Keratinocyte (primary cell): ENCODE results near the gene CPHXL. TPM values are rescaled to one million over a fixed set of nuclear protein-coding genes. Genes with fewer than 3 reads are reported as not detected.

Experiments used
- DNase-seq: peaks from one replicate; pipeline ENCODE4 v3.0.0-alpha.2; 2011; ENCODE audit warnings: low read depth, missing footprints, low spot score
- FAIRE-seq: peaks from 2 replicates; lab custom pipeline; 2011; peaks lifted over from hg19 to GRCh38; lab: Jason Lieb, UNC
- H2AFZ ChIP-seq: 2 replicates; pipeline ENCODE4 v1.6.0; 2012; ENCODE audit warnings: low read length, control low read depth, inconsistent platforms; ENCODE audit not compliant: control insufficient read depth
- H3K27ac ChIP-seq: 2 replicates; pipeline ENCODE4 v1.5.1; 2011; ENCODE audit warnings: low read length; ENCODE audit not compliant: control insufficient read depth, insufficient read depth
- H3K27me3 ChIP-seq: 3 replicates; pipeline ENCODE4 v1.6.0; 2011; ENCODE audit warnings: low read length; ENCODE audit not compliant: control insufficient read depth, insufficient read depth; ENCODE audit errors: extremely low read depth
- H3K36me3 ChIP-seq, 2 experiments: 2 replicates in 1 of 2; 3 replicates in 1 of 2; pipeline ENCODE4 v1.5.1; 2011; ENCODE audit warnings: low read length in 2 of 2, mild to moderate bottlenecking in 1 of 2; ENCODE audit not compliant: control insufficient read depth in 2 of 2, insufficient read depth in 2 of 2; ENCODE audit errors: extremely low read depth in 1 of 2
- H3K4me1 ChIP-seq: 3 replicates; pipeline ENCODE4 v1.5.1; 2011; ENCODE audit warnings: low read length; ENCODE audit not compliant: control insufficient read depth, insufficient read depth; ENCODE audit errors: extremely low read depth
- H3K4me2 ChIP-seq: 3 replicates; pipeline ENCODE4 v1.6.0; 2011; ENCODE audit warnings: low read depth, low read length; ENCODE audit not compliant: control insufficient read depth, insufficient read depth; ENCODE audit errors: extremely low read depth
- H3K4me3 ChIP-seq, 3 experiments: fragments of 200-600 bp in 1 of 3; sonication (generic) in 1 of 3; 2 replicates in 2 of 3; 3 replicates in 1 of 3; pipeline ENCODE4 v1.5.1; 2011 to 2016; ENCODE audit warnings: low read length in 3 of 3, mild to moderate bottlenecking in 3 of 3, control low read depth in 2 of 3, inconsistent platforms in 1 of 3, low read depth in 1 of 3, mixed read lengths in 1 of 3, mixed run types in 1 of 3, moderate library complexity in 1 of 3; ENCODE audit not compliant: control insufficient read depth in 2 of 3, insufficient read depth in 2 of 3; ENCODE audit errors: extremely low read depth in 1 of 3
- H3K79me2 ChIP-seq: 2 replicates; pipeline ENCODE4 v1.6.0; 2012; ENCODE audit warnings: low read length; ENCODE audit not compliant: control insufficient read depth, insufficient read depth
- H3K9ac ChIP-seq: 3 replicates; pipeline ENCODE4 v1.6.0; 2011; ENCODE audit warnings: low read length; ENCODE audit not compliant: control insufficient read depth, insufficient read depth; ENCODE audit errors: extremely low read depth
- H3K9me1 ChIP-seq: 3 replicates; pipeline ENCODE4 v1.6.0; 2011; ENCODE audit warnings: low read length; ENCODE audit not compliant: control insufficient read depth, insufficient read depth; ENCODE audit errors: extremely low read depth
- H3K9me3 ChIP-seq: 2 replicates; pipeline ENCODE4 v1.5.1; 2012; ENCODE audit warnings: low read depth, low read length; ENCODE audit not compliant: control insufficient read depth
- H4K20me1 ChIP-seq: 3 replicates; pipeline ENCODE4 v1.6.0; 2011; ENCODE audit warnings: low read length; ENCODE audit not compliant: control insufficient read depth, insufficient read depth; ENCODE audit errors: extremely low read depth
- CTCF ChIP-seq, 3 experiments: IDR thresholded peaks in 1 of 3; conservative IDR thresholded peaks in 1 of 3; optimal IDR thresholded peaks in 1 of 3; 2 replicates in 2 of 3; 3 replicates in 1 of 3; pipeline versions ENCODE3 to v1.5.1; 2011; ENCODE audit warnings: low read length in 3 of 3, mild to moderate bottlenecking in 3 of 3, moderate library complexity in 2 of 3, control low read depth in 1 of 3, inconsistent platforms in 1 of 3; ENCODE audit not compliant: insufficient read depth in 2 of 3; ENCODE audit errors: extremely low read depth in 1 of 3
- EZH2 ChIP-seq: IDR thresholded peaks from one replicate; pipeline ENCODE4 v1.6.1; 2012; ENCODE audit warnings: inconsistent platforms, mild to moderate bottlenecking, low read length, moderate library complexity
- dilution Hi-C: fragments of 300-500 bp; cut with MboI; formaldehyde crosslinking; loops from one replicate; pipeline ENCODE4 v1.7.0; 2020; ENCODE audit warnings: low sequenced_read_pairs; ENCODE audit not compliant: extremely low pct_ligation_motif_present
- polyA plus RNA-seq, 5 experiments: library from polyadenylated mRNA; depleted of rRNA in 3 of 5; stranded (reverse) in 3 of 5; stranded (forward) in 1 of 5; unstranded in 1 of 5; fragments of >200 nt; gene quantifications; 1 replicate in 1 of 5; 2 replicates in 3 of 5; 3 replicates in 1 of 5; pipeline versions ENCODE4 v1.2.1 to v1.2.3, GENCODE V29; 2011 to 2012; ENCODE audit warnings: missing spikeins in 2 of 5, low read depth in 1 of 5, low replicate concordance in 1 of 5

CPHXL gene
- polyA plus RNA-seq, 1 donor (not counting 4 experiments of a cell fraction or from before 2014, with no cell fraction given): not detected

DNA sequence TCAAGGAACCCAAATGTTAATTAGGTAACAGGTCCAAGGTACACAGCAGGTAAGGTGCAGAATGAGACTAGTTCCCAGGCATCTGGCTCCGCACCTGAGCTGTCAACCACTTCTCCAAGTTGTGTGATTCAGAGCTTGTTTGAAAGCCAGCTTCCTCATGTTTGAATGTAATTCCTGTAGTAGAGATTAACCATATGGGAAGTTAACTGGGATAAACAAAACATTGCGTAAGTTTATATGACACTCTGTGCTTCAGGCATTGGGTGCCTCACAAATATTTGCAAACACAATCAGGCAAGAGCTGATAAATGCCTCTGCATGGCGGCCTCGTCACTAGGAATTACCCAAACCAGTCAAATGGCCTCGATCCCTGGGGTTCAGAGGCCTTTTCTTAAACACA, 27.9 kb upstream of the CPHXL start:
- DNase-seq (no peak), FAIRE-seq (no peak)
- Histone ChIP-seq H3K36me3 (no peaks in the 10 kb centered on the region), H3K9ac (no peak overlapping the region), H3K9me3 (no peaks in the 10 kb centered on the region), H3K4me2 (no peak overlapping the region), H4K20me1 (no peaks in the 10 kb centered on the region), H3K4me3 (no peak overlapping the region), H3K27ac (no peak overlapping the region), H3K27me3 (no peaks in the 10 kb centered on the region), H3K79me2 (no peaks in the 10 kb centered on the region), H3K4me1 (no peaks in the 10 kb centered on the region), H3K9me1 (no peaks in the 10 kb centered on the region), H2AFZ (no peak overlapping the region)
- dilution Hi-C loops: no loop called here
- no peak for TF ChIP-seq CTCF (optimal IDR thresholded peaks at IDR 0.05 in 1 of 3, IDR thresholded peaks at IDR 0.05 in 1 of 3, conservative IDR thresholded peaks at IDR 0.05 in 1 of 3; ENCODE audit: extremely low read depth in 1 of 3, insufficient read depth in 2 of 3, low read length in 3 of 3)
- TF ChIP-seq EZH2: no peak

- H3K27ac ChIP-seq: no peak overlapping the region
- no peaks in the 10 kb centered on the region for H4K20me1 ChIP-seq
- no peaks in the 10 kb centered on the region for H3K27me3 ChIP-seq
- H3K4me1 ChIP-seq: no peaks in the 10 kb centered on the region
- TF ChIP-seq CTCF (optimal IDR thresholded peaks at IDR 0.05 in 1 of 3, IDR thresholded peaks at IDR 0.05 in 1 of 3, conservative IDR thresholded peaks at IDR 0.05 in 1 of 3; ENCODE audit: extremely low read depth in 1 of 3, insufficient read depth in 2 of 3, low read length in 3 of 3): no peak
- no peak for TF ChIP-seq EZH2
- FAIRE-seq (no peak), DNase-seq (no peak)
- H3K4me3 ChIP-seq: no peak overlapping the region
- H3K79me2 ChIP-seq: no peaks in the 10 kb centered on the region
- H3K36me3 ChIP-seq: no peaks in the 10 kb centered on the region
- H3K9me3 ChIP-seq: no peaks in the 10 kb centered on the region
- H2AFZ ChIP-seq: no peak overlapping the region
- H3K9me1 ChIP-seq: no peaks in the 10 kb centered on the region
- H3K9ac ChIP-seq: no peak overlapping the region
- H3K4me2 ChIP-seq: no peak overlapping the region
- dilution Hi-C loops: no loop called here
Observed at GRCh38 chr16:75750528-75750927, 24.2 kb upstream of the CPHXL start.
